Stimulated activated CD4-positive, alpha-beta T cell treated with anti-CD3 and anti-CD28 coated beads, TNF-alpha, amount 100 ng/mL, for 1 hour (primary cell): ENCODE results near the gene GHITM.
"Not testable (repeated sequence)": the region's sequence is repeated elsewhere in the genome, so short reads cannot be mapped to it uniquely, and the experiment has no call there.

Experiments used
- DNase-seq, 3 donors: peaks; one replicate each; pipeline ENCODE4 v3.0.0-alpha.2; 2020; ENCODE audit warnings: low read depth in 3 of 3, low spot score in 1 of 3

Gene GHITM

DNA sequence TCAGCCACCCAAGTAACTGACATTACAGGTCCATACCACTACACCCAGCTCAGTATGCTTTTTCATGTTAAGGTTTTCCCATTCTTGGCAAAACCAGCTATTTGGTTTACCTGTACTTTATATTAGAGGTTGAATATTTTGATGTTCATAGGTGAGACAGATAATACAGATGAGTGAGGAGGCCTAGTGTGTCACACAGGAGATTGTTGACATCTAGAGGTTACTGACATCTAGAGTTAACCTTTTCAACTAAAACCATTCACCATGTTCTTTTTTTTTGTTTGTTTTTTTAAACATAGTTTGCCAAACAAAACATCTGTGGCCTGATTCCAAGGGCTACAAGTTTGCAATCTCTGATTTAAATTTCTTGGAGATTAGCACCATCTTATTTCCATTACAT, 8.0 kb downstream of the GHITM start:
- no peak for DNase-seq

DNA sequence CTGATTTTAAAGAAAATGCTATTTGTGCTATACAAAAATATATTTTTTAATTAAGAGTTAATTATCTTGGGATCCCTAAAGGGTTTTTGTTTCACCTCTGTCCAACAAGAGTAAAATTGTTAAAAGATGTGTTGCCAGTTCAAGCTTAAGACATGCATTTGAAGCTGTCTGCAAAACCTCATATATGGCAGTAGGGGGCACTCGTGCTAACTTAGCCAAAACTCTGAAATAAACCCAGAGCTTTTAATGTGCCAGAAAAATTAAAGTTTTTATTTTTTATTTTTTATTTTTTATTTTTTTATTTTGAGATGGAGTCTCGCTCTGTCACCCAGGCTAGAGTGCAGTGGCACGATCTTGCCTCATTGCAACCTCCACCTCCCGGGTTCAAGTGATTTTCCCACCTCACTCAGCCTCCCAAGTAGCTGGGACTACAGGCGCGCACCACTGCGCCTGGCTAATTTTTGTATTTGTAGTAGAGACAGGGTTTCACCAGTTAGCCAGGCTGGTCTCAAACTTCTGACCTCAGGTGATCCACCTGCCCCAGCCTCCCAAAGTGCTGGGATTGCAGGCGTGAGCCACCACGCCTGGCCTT, 8.8 kb downstream of the GHITM start:
- DNase-seq = not testable (repeated sequence)

DNA sequence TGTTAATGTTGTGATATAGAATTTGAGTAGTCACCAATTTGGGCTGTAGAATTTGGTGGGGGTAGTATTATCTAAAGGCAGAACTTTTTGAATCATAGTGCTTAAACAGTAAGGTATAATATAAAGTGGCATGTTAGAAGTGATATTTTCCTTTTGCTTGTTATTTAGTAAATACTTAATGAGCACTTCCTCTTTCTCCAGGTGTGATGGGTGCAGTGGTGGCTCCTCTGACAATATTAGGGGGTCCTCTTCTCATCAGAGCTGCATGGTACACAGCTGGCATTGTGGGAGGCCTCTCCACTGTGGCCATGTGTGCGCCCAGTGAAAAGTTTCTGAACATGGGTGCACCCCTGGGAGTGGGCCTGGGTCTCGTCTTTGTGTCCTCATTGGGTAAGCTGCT, 10.5 kb downstream of the GHITM start:
- no peak for DNase-seq

DNA sequence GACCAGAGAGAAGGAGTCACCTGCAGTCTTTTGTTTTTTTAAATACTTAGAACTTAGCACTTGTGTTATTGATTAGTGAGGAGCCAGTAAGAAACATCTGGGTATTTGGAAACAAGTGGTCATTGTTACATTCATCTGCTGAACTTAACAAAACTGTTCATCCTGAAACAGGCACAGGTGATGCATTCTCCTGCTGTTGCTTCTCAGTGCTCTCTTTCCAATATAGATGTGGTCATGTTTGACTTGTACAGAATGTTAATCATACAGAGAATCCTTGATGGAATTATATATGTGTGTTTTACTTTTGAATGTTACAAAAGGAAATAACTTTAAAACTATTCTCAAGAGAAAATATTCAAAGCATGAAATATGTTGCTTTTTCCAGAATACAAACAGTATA, 13.5 kb downstream of the GHITM start:
- DNase-seq = no peak

DNA sequence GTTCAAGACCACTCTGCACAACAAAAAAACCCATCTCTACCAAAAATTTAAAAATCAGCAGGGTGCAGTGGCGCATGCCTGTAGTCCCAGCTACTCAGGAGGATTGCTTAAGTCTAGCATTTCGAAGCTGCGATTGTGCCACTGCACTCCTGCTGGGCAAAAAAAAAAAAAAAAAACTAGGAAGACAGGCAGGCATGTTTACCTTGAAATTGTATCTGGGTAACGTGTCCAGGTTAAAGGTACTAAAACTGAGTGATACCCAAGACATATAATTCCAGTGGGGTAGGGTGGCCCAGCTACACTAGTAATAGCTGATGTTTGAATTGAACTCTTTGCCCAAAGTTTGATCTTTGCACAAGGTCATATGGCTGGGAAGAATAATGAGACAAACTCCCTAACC, 16.2 kb downstream of the GHITM start:
- no peak for DNase-seq

DNA sequence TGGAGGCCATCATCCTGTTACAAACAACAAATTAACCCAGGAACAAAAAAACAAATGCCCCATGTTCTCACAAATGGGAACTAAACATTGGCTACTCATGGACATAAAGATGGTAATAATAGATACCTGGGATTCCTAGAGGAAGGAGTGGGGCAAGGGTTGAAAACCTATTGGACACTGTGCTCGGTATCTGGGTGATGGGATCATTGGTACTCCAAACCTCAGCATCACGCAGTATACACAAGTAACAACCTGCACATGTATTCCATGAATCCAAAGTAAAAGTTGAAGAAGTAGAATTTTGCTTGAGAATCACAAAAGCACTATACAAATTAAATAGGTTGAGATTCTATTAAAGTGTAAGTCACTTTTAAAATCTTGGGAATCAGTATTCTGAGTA, 16.7 kb downstream of the GHITM start:
- DNase-seq = no peak

DNA sequence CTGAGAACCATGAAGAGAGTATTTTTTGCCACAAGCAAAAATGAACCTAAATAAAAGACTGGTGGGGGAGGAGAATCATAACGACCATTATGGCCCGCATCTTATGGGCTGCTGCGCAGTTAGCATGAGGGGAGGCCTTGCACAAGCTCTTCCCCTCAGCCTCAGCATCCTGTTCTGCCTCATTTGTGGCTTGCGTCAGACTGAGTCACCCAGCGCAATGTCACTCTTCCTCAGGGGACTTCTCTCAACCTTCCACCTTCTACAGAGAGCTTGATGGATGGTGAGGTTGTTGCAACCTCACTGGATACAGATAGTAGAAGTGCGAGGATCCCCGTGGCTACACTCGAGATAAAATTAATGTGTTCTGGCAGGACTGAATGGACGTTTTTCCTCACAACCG, 17.5 kb downstream of the GHITM start:
- no peak for DNase-seq

DNA sequence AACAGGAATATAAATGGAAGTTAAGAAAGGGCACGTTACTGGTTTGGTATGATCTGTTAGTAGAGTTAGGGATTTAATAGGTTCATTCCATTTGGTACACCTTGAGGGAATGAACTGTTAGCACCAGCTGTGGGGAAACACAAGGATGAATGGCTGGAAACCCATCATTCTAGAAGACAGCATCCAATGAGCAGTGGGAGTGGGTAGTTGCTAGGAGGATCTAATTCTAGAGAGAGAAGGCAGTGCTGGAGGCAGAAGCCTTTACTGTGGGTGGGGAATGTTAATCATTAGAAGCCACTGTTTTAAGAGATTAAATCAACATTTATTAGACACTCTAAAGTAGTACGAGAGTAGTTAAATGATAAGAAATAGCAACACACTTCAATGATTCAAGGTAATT, 18.8 kb downstream of the GHITM start:
- no peak for DNase-seq

DNA sequence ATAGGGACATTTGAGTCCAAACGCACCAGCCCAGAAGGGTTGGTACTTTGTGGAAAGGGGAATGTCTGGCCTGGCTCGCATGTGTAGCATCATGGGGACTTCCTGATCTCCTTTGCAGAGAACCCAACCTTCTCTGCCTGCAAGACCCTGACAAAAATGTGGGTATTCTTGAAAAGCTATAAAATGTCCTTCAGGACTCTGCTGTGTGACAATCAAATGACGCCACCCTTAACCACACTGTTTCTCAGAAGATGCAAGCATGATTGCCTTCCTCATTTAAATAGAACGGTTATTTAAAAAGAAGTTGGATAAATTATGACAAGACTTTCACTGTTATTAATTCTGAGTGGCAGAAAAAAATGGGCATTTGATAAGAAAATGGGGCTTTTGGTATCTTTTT, 19.2 kb downstream of the GHITM start:
- DNase-seq = no peak

DNA sequence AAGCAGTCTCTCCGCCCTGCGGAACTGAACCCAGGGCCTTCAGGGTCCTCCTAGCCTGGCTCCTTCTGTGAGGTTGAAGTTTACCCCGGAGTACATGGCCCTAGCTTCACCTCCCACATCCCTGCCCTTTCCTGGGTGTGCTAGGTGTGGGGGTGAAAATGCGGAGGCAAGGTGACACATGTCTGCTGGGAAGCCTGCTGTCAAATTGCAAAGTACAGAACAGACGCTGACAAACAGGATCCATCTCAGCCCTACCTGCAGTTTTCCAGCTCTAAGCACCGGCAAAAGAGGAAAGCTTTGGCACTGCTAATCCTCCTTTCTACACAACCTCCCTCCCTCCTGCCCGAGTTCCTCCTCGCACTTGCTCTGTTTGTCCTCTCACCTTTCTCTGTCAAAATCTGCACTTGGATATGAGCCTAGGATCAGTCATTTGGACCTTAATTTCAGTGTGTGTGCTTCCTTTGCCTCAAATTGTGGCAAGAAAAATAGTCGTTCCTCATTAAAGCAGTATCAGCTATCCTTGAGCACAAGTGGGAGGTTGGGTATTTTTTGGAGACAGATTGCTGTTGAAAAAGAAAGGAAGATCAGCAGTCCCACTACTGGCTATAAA, 19.9 kb downstream of the GHITM start:
- DNase-seq = no peak

DNA sequence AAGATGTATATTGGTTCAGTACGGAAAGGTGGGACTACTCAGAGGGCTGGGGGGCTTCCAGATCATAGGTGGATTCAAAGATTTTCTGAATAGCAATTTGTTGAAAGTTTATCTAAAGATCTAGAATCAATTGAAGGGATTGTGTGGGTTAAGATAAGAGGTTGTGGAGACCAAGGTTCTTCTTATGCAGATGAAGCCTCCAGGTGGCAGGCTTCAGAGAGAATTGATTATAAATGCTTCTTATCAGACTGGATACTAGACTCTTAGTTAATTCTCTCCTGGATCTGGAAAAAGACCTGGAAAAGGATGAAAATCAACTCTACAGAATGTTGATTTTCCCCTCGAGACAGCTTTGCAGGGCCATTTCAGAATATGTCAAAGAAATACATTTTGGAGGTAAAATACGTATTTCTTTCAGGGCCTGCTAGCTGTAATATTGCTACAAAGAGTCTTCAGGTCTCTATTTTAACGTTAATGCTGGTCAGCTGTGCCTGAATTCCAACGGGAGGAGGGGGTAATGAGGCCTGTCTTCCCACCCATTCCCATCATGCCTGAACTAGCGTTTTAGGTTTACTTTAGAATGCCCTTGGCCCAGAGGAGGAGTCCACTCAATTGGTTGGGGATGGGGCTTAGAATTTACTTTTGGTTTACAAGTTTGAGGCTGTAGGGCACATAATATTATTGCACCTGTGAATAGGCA, 21.5 kb downstream of the GHITM start:
- DNase-seq = no peak

DNA sequence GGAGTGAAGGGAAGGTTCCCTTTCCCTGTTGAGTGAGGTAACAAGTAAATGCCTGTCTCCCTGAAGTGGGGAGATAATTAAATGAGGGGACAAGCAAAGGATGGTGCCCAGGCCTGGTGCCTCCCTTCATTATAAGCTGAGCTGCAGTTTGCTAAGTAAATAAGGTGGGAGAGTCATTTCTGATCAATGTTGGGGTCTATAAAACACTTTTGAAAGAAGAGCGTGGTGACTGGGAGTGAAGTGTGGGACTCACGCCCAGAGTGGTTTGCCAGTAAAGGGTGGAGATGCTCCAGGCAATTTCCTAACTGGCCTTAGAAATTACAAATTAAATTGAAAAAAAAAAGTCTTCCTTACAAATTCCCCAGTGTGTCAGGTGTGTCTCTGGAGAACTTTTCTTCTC, 24.7 kb downstream of the GHITM start:
- DNase-seq = no peak

DNA sequence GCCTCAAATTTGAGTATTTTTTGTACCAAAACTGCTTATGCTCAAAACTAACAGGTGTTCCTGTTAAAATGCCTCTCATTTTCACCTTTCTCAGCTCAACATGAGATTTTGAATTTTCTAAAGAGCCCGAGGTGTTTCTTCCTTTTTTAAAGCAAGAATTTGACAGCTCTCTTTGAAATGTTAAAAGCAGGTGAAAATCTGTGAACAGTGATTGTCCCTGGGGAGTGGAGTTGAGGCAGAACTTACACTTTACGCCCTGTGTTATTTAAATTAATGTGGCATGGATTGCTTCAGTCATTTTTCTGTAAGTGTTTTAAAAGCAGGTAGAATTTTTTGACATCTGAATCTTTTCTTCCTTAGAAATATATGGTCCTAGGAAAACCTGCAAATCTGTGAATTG, 25.1 kb downstream of the GHITM start:
- DNase-seq = no peak

DNA sequence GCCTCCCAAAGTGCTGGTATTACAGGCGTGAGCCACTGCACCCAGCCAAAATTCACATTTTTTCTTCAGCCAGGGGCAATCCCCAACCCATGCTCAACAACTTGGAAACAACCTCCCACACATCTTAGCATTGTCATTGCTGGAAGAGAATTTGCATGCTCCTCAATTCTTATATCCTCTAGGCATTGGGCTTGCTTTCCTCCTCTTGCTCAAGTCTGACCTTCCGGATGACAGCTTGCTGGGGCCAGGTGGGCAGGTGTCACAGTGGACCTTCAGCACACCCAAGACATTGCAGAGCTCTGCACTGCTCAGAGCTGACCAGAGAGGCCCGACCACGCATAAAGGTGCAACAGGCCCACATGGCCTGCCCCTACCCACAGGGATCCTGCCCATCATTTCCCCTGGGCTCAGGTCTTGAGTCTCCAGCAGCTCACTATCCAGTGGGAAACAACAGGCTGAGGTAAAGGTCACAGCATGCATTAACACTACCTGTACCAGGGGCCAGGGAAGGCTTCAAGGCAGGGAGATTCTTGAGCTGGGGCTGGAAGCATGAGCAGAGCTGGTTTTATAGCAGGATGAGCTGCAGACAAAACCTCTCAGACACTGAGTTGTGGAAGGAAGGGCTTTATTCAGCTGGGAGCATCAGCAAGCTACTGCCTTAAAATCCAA, 27.4 kb downstream of the GHITM start:
- no peak for DNase-seq

DNA sequence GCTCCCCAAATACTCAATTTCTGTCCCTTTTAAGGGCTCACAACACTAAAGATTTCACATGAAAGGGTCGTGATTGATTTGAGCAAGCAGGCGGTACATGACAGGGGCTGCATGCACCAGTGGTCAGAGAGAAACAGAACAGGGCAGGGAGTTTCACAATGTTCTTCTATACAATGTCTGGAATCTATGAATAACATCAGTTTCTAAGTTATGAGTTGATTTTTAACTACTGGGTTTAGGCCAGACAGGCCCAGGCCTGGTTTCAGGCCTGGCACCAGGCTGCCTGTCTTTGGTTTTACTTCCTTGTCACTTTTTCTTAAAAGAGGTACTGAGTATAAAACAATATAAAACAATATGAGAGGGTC, 28.0 kb downstream of the GHITM start:
- DNase-seq = not testable (repeated sequence)

DNA sequence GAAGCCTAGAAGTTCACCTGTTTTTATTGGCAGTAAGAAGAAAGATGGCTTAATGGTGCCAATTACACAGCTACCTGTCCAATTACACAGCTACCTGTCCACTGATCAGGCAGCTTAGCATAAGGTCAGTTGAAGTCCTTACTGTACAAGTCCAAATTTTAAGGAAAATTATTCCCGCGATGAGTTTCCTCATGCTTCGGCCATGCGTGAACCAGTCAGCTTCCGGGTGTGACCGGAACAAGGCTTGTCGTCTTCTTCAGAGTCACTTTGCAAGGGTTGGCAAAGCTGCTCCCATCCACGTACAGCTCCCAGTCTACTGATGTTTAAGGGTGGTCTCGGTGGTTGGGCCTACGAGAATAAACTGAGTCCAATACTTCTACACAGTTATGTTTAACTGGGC, 29.1 kb downstream of the GHITM start:
- not testable (repeated sequence) for DNase-seq

DNA sequence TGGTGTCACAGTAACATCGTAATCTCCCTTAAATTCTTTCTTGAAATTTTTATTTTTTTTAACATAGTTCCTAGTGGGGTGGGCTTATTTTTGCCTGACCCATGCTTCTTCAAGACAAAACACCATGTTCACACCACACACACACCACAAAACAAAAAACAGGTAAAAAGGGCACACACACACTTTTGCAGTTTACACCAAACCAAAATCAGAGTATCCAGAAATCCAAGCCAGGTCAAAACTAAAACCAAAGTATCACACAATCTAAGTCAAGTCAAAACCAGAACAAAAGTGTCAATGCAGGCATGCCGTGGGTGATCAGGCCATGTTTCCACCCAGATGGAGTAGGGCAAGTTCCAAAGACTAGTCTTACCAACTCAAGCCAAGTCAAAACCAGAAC, 31.9 kb downstream of the GHITM start:
- not testable (repeated sequence) for DNase-seq

DNA sequence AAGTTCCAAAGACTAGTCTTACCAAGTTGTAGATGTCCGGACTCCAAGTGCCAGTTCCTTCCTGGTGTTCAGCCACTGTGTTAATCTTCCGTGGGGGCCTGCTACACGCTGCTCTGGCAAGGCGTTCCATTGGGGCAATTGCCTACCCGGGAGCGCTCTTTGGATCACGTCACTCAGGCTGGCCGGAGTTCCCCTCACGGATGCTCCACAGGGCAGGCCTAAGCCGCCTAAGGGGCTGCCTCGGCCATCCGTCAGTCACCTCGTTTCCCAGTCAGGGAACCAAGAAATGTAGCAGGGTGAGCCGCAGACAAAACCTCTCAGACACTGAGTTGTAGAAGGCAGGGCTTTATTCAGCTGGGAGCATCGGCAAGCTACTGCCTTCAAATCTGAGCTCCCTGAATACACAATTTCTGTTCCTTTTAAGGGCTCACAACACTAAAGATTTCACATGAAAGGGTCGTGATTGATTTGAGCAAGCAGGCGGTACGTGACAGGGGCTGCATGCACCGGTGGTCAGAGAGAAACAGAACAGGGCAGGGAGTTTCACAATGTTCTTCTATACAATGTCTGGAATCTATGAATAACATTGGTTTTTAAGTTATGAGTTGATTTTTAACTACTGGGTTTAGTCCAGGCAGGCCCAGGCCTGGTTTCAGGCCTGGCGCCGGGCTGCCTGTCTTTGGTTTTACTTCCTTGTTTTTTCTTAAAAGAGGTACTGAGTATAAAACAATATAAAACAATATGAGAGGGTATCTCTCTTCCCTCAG, 32.6 kb downstream of the GHITM start:
- DNase-seq = not testable (repeated sequence)

DNA sequence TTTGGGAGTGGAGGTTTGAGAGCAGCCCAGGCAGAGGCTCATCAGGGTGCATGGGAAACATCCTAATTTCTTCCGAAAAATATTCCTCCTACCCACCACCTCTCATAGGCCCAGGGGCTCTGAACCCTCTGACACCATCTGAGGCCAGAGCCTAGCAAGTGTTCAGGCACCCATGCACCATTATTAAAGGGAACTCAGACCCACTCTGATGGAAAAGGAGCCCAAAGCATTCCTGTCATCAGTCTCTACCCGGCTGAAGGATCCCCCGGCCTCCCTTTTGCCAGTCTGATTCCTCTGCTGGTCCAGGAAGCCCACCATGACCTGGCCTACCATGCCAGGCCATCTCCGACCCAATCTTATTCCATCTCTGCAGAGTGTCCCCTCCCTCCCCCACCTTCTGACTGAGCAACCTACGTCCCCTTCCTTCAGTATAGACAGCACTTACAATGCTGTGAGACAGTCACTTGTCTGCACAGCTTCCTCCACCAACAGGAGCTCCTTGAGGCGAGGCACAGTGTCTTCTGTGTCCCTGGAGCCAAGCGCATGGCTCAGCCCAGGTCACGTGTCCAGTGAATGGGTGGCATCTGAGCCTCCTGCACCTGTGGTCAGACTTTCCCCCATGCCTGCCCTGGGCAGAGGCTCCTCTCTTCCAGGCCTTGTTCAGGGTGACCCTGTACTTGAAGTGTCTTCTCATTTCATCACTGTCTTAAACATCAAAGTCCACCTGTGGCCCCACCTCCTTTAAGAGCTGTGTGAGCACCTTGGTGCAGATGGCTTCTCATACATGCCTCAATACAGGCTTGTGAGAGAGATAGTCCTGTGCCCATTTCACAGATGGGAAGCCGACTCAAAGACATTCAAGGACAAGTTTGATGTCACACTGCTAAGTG, 33.4 kb downstream of the GHITM start:
- DNase-seq = no peak

DNA sequence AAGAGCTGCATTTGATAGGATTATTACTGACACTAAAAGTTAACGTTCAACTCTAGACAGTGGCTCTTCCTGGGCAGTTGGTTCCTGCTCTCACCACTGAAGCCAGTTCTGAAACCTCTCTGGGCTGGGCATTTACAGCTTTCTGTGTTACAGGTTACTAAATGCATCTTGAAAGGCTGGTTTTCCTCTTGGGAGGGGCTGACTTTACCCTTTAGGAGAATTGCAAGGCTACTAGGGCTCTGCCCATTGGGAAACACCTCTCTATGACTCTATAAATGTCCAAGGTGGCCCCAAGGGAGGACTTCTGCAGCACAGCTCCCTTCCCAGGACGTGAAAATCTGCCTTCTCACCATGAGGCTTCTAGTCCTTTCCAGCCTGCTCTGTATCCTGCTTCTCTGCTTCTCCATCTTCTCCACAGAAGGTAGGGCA, 34.2 kb downstream of the GHITM start, which contains the start of gene GPR15LG:
GPR15LG (plus strand) TSS at position 301 of the 429 bp plus-strand sequence; CDS start at position 352, 51 bp downstream.
- no peak for DNase-seq
